Type B pancreatic cell (in vitro differentiated cells): ENCODE measurements around the gene C2orf80. TPM values are rescaled to one million over a fixed set of nuclear protein-coding genes. Genes with fewer than 3 reads are reported as not detected.
"Not testable (repeated sequence)": the region's sequence is repeated elsewhere in the genome, so short reads cannot be mapped to it uniquely, and the experiment has no call there.

ENCODE experiments used
- DNase-seq: peaks from one replicate; pipeline ENCODE4 v3.0.0; 2021; ENCODE audit warnings: mixed read lengths; ENCODE audit not compliant: unreplicated experiment; ENCODE audit errors: extremely low spot score
- H3K27ac Mint-ChIP-seq: 2 replicates; pipeline ENCODE4 v1.8.0; 2021; ENCODE audit warnings: mild to moderate bottlenecking, mixed read lengths
- H3K27me3 Mint-ChIP-seq: 2 replicates; pipeline ENCODE4 v1.8.0; 2021; ENCODE audit warnings: mixed read lengths
- H3K36me3 Mint-ChIP-seq: 2 replicates; pipeline ENCODE4 v1.8.0; 2021; ENCODE audit warnings: mixed read lengths
- H3K4me1 Mint-ChIP-seq: one replicate; pipeline ENCODE4 v1.8.0; 2021; ENCODE audit warnings: mixed read lengths; ENCODE audit not compliant: unreplicated experiment
- H3K4me3 Mint-ChIP-seq: 2 replicates; pipeline ENCODE4 v1.8.0; 2021; ENCODE audit warnings: mild to moderate bottlenecking, mixed read lengths
- H3K9me3 Mint-ChIP-seq: 2 replicates; pipeline ENCODE4 v1.8.0; 2021; ENCODE audit warnings: mixed read lengths
- CTCF ChIP-seq: fragments of 200-600 bp; sonication (generic); conservative IDR thresholded peaks from 2 replicates; pipeline ENCODE4 v1.5.0; 2021; ENCODE audit warnings: antibody characterized with exemption, mild to moderate bottlenecking
- total RNA-seq: library from RNA; stranded (reverse); gene quantifications from 2 replicates; pipeline ENCODE4 v1.2.1, GENCODE V29; 2021; ENCODE audit warnings: low replicate concordance

C2orf80 gene
- total RNA-seq, 1 donor from 2014 or later: not detected

DNA sequence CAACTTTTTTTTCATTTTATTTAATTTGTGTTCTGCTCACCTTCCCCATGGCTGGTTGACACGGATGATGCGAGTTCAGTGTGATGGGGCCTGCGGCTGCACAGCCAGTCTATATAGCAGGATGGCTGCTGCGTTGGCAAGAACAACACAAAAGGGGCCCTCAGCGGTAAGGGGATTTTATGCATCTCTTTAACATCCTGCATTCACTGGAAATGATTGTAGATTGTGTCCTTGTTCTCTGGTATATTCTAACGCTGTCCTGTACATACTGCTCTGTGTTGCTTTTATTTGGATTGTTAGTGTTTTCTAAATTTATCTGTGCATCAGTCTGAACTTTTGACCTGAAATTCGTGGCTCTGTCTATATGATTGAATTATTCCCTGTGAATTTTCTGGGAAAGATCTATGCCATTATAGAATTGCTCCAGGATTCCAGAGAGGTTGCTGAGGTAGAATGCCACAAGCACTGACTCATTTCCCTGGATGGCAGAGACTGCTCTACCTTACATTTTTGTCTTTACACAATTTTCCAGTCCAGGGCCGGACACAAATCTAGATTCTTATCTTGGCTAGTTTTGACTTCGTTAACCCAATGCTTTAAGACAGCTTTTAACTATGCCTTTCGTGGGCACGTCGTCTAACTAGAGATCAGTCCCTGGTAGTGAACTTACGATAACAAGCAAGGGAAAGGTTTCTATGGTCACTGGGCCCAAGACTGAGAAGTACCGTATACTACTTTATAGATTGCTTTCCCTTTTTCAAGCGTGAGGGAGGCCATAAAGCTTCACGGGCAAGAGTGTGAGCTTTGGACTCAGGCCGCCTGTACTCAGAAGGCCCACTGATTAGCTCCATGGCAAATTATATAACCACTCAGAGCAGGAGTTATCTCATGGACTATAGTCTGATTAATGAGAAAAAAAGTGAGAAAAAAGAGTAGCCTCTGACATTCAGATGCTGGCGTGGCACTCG lies 59.8 kb downstream of the C2orf80 start, which contains the start of gene CRYGC:
Gene CRYGC, minus strand, starts transcription at position 85 of the 968 bp plus-strand sequence. Its CDS starts 36 bp downstream, at position 49.
- no peak for TF ChIP-seq CTCF
- peaks cover 19% of the 10 kb centered on the region for H3K4me1 Mint-ChIP-seq
- no peaks in the 10 kb centered on the region for H3K27me3 Mint-ChIP-seq
- no peaks in the 10 kb centered on the region for H3K9me3 Mint-ChIP-seq
- H3K36me3 Mint-ChIP-seq: no peaks in the 10 kb centered on the region
- DNase-seq: no peak
- no peak within 1 kb of the TSS for H3K4me3 Mint-ChIP-seq
- H3K27ac Mint-ChIP-seq: peak within 1 kb of the TSS; percentile 31

DNA sequence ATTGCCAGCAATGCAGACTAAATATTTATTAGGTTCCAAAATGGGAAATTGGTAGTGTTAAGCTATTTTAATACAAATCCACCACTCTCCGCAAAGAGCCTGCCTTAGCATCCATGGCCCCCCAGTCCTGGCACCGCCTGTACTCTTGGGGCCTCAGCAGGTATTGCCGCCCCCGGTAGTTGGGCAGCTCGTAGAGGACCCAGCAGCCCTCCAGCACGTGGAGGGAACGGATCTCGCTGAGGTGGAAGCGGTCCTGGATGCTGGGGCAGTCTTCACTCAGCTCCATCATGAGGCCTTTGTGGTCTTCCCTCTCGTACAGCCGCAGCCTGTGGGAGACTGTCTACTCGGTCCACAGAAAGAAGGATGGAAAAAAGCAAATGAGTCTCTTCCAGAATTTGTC lies 61.7 kb downstream of the C2orf80 start:
- DNase-seq: no peak
- no peak overlapping the region for H3K4me3 Mint-ChIP-seq
- TF ChIP-seq CTCF: no peak
- H3K9me3 Mint-ChIP-seq: no peaks in the 10 kb centered on the region
- H3K4me1 Mint-ChIP-seq: peaks cover 19% of the 10 kb centered on the region
- H3K27ac Mint-ChIP-seq: no peak overlapping the region
- peaks cover 4% of the 10 kb centered on the region for H3K27me3 Mint-ChIP-seq
- H3K36me3 Mint-ChIP-seq: no peaks in the 10 kb centered on the region

GRCh38 chr2:208127090-208127489 lies 62.7 kb downstream of the C2orf80 start:
- Mint-ChIP-seq H3K27me3 (peaks cover 4% of the 10 kb centered on the region), H3K4me3 (no peak overlapping the region), H3K36me3 (no peaks in the 10 kb centered on the region), H3K9me3 (no peaks in the 10 kb centered on the region), H3K4me1 (peaks cover 15% of the 10 kb centered on the region), H3K27ac (no peak overlapping the region)
- DNase-seq: no peak
- TF ChIP-seq CTCF: no peak

DNA sequence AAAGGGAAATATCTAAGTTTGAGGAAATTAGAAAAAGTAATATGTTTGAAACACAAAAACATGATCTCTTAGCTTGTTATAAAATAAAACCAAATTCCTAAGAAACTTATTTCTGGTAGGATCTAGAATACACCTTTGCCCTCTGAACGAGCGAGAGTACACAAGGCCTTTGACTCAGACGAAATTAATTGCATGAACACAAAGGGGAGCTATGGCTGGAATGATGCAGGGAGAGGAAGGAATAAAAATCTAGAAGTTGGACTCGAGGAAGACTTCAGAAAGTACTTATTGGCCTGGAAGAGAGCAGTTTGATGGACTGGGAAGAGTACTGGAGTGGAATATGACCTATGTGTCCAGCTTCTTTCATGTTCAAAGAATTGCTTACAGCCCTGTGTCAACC lies 64.6 kb downstream of the C2orf80 start:
- H3K4me3 Mint-ChIP-seq: no peak overlapping the region
- peaks cover 4% of the 10 kb centered on the region for H3K27me3 Mint-ChIP-seq
- no peaks in the 10 kb centered on the region for H3K9me3 Mint-ChIP-seq
- H3K4me1 Mint-ChIP-seq: peaks cover 7% of the 10 kb centered on the region
- no peak overlapping the region for H3K27ac Mint-ChIP-seq
- no peak for TF ChIP-seq CTCF
- no peaks in the 10 kb centered on the region for H3K36me3 Mint-ChIP-seq
- DNase-seq: no peak

DNA sequence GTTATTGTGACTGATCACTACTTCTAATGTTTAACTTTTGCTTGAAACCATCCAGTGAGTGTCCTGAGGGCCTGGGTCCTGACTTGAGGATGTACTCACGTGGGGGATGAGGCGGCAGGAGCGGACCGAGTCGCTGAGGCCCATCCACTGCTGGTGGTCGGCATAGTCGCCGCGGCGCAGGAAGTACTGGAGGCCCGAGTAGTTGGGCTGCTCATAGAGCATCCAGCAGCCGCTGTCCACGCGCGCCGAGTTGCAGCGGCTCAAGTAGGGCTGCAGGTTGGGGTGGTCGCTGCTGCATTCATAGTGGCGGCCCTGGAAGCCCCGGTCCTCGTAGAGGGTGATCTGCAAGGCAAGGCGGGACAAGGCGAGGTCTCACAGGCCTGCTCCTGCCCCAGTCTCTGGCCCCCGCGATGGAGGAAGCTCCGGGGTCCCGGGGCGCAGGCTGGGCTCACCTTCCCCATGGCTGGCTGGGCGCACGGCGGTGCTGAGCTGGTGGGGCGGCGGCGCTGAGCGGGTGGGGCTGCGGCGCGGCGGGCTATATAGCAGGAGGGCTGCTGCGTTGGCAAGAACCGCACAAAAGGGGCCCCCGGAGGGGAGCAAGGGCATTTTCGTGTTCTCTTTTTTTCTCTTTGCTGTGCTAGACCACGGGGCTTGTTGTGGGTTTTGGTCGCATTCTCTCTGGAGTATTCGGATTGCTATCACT lies 65.7 kb downstream of the C2orf80 start, which contains the start of gene CRYGD:
Gene CRYGD, minus strand, starts transcription at position 512 of the 703 bp plus-strand sequence. Its CDS starts 51 bp downstream, at position 461.
- H3K9me3 Mint-ChIP-seq, DNase-seq, H3K36me3 Mint-ChIP-seq, H3K27me3 Mint-ChIP-seq, H3K27ac Mint-ChIP-seq, H3K4me1 Mint-ChIP-seq: not testable (repeated sequence)
- H3K4me3 Mint-ChIP-seq: peak within 1 kb of the TSS; percentile 24
